OCI-M2 (cell line): Measurements from ENCODE around the gene OGFOD1.
A peak's percentile ranks its signal among the peaks of the same experiment; 100 is the strongest.

Experiments
- DNase-seq: peaks from one replicate; lab custom pipeline; 2025; ENCODE audit not compliant: unreplicated experiment; lab: John Stamatoyannopoulos, UW

Gene OGFOD1

GRCh38 chr16:56450986-56451752, at the start of gene OGFOD1, which contains the start of gene NUDT21:
OGFOD1 (plus strand) TSS chr16:56451554; CDS start chr16:56451613, 59 bp downstream.
NUDT21 (minus strand) TSS chr16:56451332; CDS start chr16:56451202, 130 bp downstream.
- DNase-seq, result peak; percentile 50

- no peak for DNase-seq
These were observed 45.2 kb upstream of the OGFOD1 start for GRCh38 chr16:56405977-56406672.

GRCh38 chr16:56408379-56409098, 42.8 kb upstream of the OGFOD1 start:
- no peak for DNase-seq

- no peak for DNase-seq
These were observed 42.2 kb upstream of the OGFOD1 start for GRCh38 chr16:56409195-56409594.

- no peak for DNase-seq
These were observed 40.2 kb upstream of the OGFOD1 start for GRCh38 chr16:56411123-56411522.

GRCh38 chr16:56411624-56412023, 39.7 kb upstream of the OGFOD1 start:
- DNase-seq, result no peak

- DNase-seq, result no peak
These were observed 38.0 kb upstream of the OGFOD1 start for GRCh38 chr16:56413381-56413780.

GRCh38 chr16:56414366-56414765, 37.0 kb upstream of the OGFOD1 start:
- peak; percentile 22 for DNase-seq

- no peak for DNase-seq
These were observed 35.5 kb upstream of the OGFOD1 start for GRCh38 chr16:56415875-56416274.

- DNase-seq, result no peak
These were observed 34.2 kb upstream of the OGFOD1 start for GRCh38 chr16:56417138-56417537.

- DNase-seq, result no peak
These were observed 31.4 kb upstream of the OGFOD1 start for GRCh38 chr16:56419740-56420548.

GRCh38 chr16:56420613-56421012, 30.7 kb upstream of the OGFOD1 start:
- DNase-seq, result no peak

GRCh38 chr16:56421313-56421712, 30.0 kb upstream of the OGFOD1 start:
- no peak for DNase-seq

- no peak for DNase-seq
These were observed 29.2 kb upstream of the OGFOD1 start for GRCh38 chr16:56421976-56422669.

- no peak for DNase-seq
These were observed 28.4 kb upstream of the OGFOD1 start for GRCh38 chr16:56422896-56423441.

- DNase-seq, result no peak
These were observed 27.6 kb upstream of the OGFOD1 start for GRCh38 chr16:56423584-56424403.

GRCh38 chr16:56424404-56424764, 27.0 kb upstream of the OGFOD1 start:
- DNase-seq, result no peak

GRCh38 chr16:56424791-56425438, 26.4 kb upstream of the OGFOD1 start:
- DNase-seq, result no peak

- DNase-seq, result no peak
These were observed 25.9 kb upstream of the OGFOD1 start, which contains the start of gene AMFR for GRCh38 chr16:56425439-56425832. AMFR (minus strand) TSS chr16:56425545; CDS start chr16:56425327, 218 bp downstream.
